Measurements from ENCODE around the gene ABCC5. TPM values are rescaled to one million over a fixed set of nuclear protein-coding genes. Genes with fewer than 3 reads are reported as not detected.

Gene ABCC5
- total and polyA plus RNA-seq, 7 donors, result 13.8 to 39.6 (median 22.0) TPM

DNA sequence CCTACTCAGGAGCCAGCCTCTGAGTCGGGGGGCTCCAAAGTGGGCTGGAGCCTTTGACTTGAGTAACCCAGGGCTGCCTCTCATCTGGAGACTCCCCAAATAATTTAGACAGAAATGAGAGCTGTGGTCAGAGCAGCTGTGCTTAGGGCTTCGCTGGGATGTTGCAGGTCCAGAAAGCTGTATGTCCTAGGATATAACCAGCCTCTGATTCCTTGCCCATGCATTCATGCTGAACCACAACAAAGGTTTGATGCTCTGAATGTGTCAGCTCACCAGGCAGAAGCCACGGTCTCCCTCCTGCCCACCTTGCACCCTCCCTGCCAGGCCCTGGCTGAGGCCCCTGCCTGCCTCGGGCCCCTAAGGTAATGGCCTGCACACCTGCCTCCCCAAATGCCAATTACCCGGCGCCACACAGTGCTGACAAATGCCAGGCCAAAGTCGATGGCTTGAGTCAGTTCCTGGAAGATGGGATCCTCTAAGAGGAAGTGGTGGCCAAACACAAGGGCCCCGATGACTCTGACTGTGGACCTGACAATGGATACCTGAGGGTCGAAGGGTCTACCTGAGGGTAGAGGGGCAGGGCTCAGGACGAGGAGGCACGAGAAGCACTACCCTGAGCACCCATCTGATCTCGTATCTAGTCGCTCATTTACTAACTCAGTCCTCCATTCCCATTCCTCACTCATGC is 111.3 kb downstream of the ABCC5 start:
- 74 to 82% methylated on average over 13 of the region's 13 CpGs for WGBS, 2 donors
- no peaks in the 10 kb centered on the region for H3K9me3 ChIP-seq
- no peaks in the 10 kb centered on the region for H3K36me3 ChIP-seq
- H3K4me1 ChIP-seq, result no peaks in the 10 kb centered on the region
- H3K27me3 ChIP-seq, result no peaks in the 10 kb centered on the region
- H3K4me3 ChIP-seq, result no peak overlapping the region
- intact Hi-C loops (cut with DNase I), result no loop called here
- TF ChIP-seq EP300 (IDR thresholded peaks at IDR 0.05), result no peak
- no peak for TF ChIP-seq POLR2AphosphoS5 (IDR thresholded peaks at IDR 0.05)
- TF ChIP-seq POLR2A (IDR thresholded peaks at IDR 0.05), result no peak
- no peak for TF ChIP-seq CTCF (IDR thresholded peaks at IDR 0.05)
- no peak for DNase-seq
- no peak overlapping the region for H3K27ac ChIP-seq

DNA sequence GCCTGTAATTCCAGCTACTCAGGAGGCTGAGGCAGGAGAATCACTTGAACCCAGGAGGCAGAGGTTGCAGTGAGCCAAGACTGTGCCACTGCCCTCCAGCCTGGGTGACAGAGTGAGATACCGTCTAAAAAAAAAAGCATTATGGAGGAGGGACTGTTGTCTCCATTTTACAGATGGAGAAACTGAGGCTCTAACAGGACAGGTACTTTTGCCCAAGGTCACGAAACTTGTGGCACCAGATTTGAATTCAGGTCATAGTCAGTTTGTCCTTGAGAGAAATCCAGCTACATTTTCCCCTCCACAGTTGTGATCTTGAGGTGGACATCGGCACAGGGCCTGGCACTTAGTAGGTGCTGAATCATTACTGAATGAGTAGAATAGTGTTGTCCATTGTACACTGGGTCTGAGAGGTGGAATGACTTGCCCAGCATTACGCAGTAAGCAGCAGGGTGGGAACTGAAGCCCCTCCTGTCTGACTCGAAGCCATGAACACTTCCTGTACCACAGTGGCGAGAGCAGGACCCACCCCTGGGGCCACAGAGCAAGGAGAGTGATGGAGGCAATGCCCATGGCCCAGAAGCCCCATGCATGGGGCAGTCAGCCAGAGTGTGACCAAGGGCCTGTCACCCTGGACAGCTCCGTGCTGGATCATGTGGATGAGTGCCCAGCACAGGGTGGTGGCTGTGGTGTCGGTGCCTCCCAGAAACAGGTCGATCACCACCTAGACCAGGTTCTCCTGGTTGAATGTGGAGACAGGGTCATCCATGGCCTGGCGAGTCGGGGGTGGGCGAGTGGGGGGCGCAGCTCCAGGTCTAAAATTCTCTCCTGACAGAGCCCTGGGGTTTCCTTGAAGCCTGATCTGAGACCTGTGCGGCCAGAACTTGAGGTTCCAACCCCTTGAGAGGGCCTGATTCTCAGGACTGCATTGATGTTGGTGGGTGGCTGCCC is 112.6 kb downstream of the ABCC5 start:
- H3K9me3 ChIP-seq, result no peaks in the 10 kb centered on the region
- WGBS, 2 donors, result 77 to 82% methylated on average over 14 of the region's 14 CpGs
- TF ChIP-seq POLR2AphosphoS5 (IDR thresholded peaks at IDR 0.05), result no peak
- no peak for TF ChIP-seq CTCF (IDR thresholded peaks at IDR 0.05)
- TF ChIP-seq EP300 (IDR thresholded peaks at IDR 0.05), result no peak
- no peak for TF ChIP-seq POLR2A (IDR thresholded peaks at IDR 0.05)
- no peaks in the 10 kb centered on the region for H3K4me1 ChIP-seq
- intact Hi-C loops (cut with DNase I), result no loop called here
- no peak overlapping the region for H3K27ac ChIP-seq
- H3K4me3 ChIP-seq, result no peak overlapping the region
- DNase-seq, result no peak
- H3K36me3 ChIP-seq, result no peaks in the 10 kb centered on the region
- no peaks in the 10 kb centered on the region for H3K27me3 ChIP-seq

GRCh38 chr3:183898028-183898431 is 119.7 kb downstream of the ABCC5 start:
- H3K36me3 ChIP-seq, result no peaks in the 10 kb centered on the region
- H3K9me3 ChIP-seq, result no peaks in the 10 kb centered on the region
- peaks cover 0 to 22% (median 0%) of the 10 kb centered on the region in 3 donors for H3K27me3 ChIP-seq
- WGBS, 2 donors, result 48 to 67% methylated on average over 11 of the region's 11 CpGs
- intact Hi-C loops (cut with DNase I), result loop anchor here (5.0 kb wide), 1 partner anchor 239 kb away; the partner anchor contains the start of gene EIF2B5
- TF ChIP-seq POLR2A (IDR thresholded peaks at IDR 0.05) (no peak), POLR2AphosphoS5 (IDR thresholded peaks at IDR 0.05) (no peak), EP300 (IDR thresholded peaks at IDR 0.05) (no peak), CTCF (IDR thresholded peaks at IDR 0.05) (no peak)
- H3K27ac ChIP-seq, result no peak overlapping the region
- H3K4me1 ChIP-seq, result peaks cover 0 to 2% (median 0%) of the 10 kb centered on the region in 4 donors
- DNase-seq, result no peak
- no peak overlapping the region for H3K4me3 ChIP-seq

GRCh38 chr3:183897606-183898005 is 120.1 kb downstream of the ABCC5 start:
- Histone ChIP-seq H3K9me3 (no peaks in the 10 kb centered on the region), H3K27me3 (peaks cover 0 to 22% (median 0%) of the 10 kb centered on the region in 3 donors), H3K4me1 (peaks cover 0 to 5% (median 0%) of the 10 kb centered on the region in 4 donors), H3K36me3 (no peaks in the 10 kb centered on the region), H3K4me3 (no peak overlapping the region), H3K27ac (no peak overlapping the region)
- no peak for TF ChIP-seq EP300 (IDR thresholded peaks at IDR 0.05)
- no peak for TF ChIP-seq CTCF (IDR thresholded peaks at IDR 0.05)
- TF ChIP-seq POLR2AphosphoS5 (IDR thresholded peaks at IDR 0.05), result no peak
- no peak for TF ChIP-seq POLR2A (IDR thresholded peaks at IDR 0.05)
- intact Hi-C loops (cut with DNase I), result loop anchor here (5.0 kb wide), 1 partner anchor 240 kb away; the partner anchor contains the start of gene EIF2B5
- 77 to 85% methylated on average over 4 of the region's 4 CpGs for WGBS, 2 donors
- no peak for DNase-seq
